Measurements from ENCODE around the gene TNFSF15. TPM values are rescaled to one million over a fixed set of nuclear protein-coding genes. Genes with fewer than 3 reads are reported as not detected.

TNFSF15 gene
- total RNA-seq, 1 donor from 2014 or later, result 8.5 TPM

- DNase-seq, result no peak
- no peaks in the 10 kb centered on the region for H3K36me3 ChIP-seq
- no peaks in the 10 kb centered on the region for H3K27me3 ChIP-seq
- no peak overlapping the region for H3K27ac ChIP-seq
- H3K9me3 ChIP-seq, result no peaks in the 10 kb centered on the region
- intact Hi-C loops (cut with DNase I), result no loop called here
- H3K4me1 ChIP-seq, result no peaks in the 10 kb centered on the region
- ATAC-seq, result no peak
- TF ChIP-seq CTCF (IDR thresholded peaks at IDR 0.05), result no peak
- no peak overlapping the region for H3K4me3 ChIP-seq
These were observed 18.3 kb upstream of the TNFSF15 start for GRCh38 chr9:114824110-114824509.

- TF ChIP-seq CTCF (IDR thresholded peaks at IDR 0.05), result no peak
- Histone ChIP-seq H3K27ac (no peak overlapping the region), H3K9me3 (no peaks in the 10 kb centered on the region), H3K4me1 (no peaks in the 10 kb centered on the region), H3K36me3 (no peaks in the 10 kb centered on the region), H3K4me3 (no peak overlapping the region), H3K27me3 (no peaks in the 10 kb centered on the region)
- ATAC-seq (no peak), DNase-seq (no peak)
- intact Hi-C loops (cut with DNase I), result no loop called here
These were observed 17.6 kb upstream of the TNFSF15 start for GRCh38 chr9:114823441-114823840.

- ATAC-seq, result no peak
- no peaks in the 10 kb centered on the region for H3K4me1 ChIP-seq
- H3K4me3 ChIP-seq, result no peak overlapping the region
- H3K27ac ChIP-seq, result no peak overlapping the region
- no peak for DNase-seq
- intact Hi-C loops (cut with DNase I), result no loop called here
- no peaks in the 10 kb centered on the region for H3K27me3 ChIP-seq
- no peaks in the 10 kb centered on the region for H3K36me3 ChIP-seq
- H3K9me3 ChIP-seq, result no peaks in the 10 kb centered on the region
- no peak for TF ChIP-seq CTCF (IDR thresholded peaks at IDR 0.05)
These were observed 16.9 kb upstream of the TNFSF15 start for GRCh38 chr9:114822708-114823107.

- Histone ChIP-seq H3K4me3 (no peak overlapping the region), H3K9me3 (no peaks in the 10 kb centered on the region), H3K27me3 (no peaks in the 10 kb centered on the region), H3K27ac (no peak overlapping the region), H3K4me1 (no peaks in the 10 kb centered on the region), H3K36me3 (no peaks in the 10 kb centered on the region)
- peak; percentile 80 for ATAC-seq
- TF ChIP-seq CTCF (IDR thresholded peaks at IDR 0.05), result no peak
- DNase-seq, result no peak
- intact Hi-C loops (cut with DNase I), result no loop called here
These were observed 15.1 kb upstream of the TNFSF15 start for GRCh38 chr9:114820776-114821501.

GRCh38 chr9:114818178-114818577 is 12.3 kb upstream of the TNFSF15 start:
- no peak for TF ChIP-seq CTCF (IDR thresholded peaks at IDR 0.05)
- ATAC-seq (no peak), DNase-seq (no peak)
- no peaks in the 10 kb centered on the region for H3K27me3 ChIP-seq
- intact Hi-C loops (cut with DNase I), result no loop called here
- no peaks in the 10 kb centered on the region for H3K4me1 ChIP-seq
- no peak overlapping the region for H3K27ac ChIP-seq
- H3K9me3 ChIP-seq, result no peaks in the 10 kb centered on the region
- H3K36me3 ChIP-seq, result no peaks in the 10 kb centered on the region
- no peak overlapping the region for H3K4me3 ChIP-seq
